Measurements from ENCODE around the gene EHMT1.
"Not testable (repeated sequence)": the region's sequence is repeated elsewhere in the genome, so short reads cannot be mapped to it uniquely, and the experiment has no call there.

EHMT1 gene

GRCh38 chr9:137733429-137733828, 114.6 kb downstream of the EHMT1 start:
- H3K9ac ChIP-seq (ENCODE audit: low read depth, low read length), result no peak overlapping the region
- H3K36me3 ChIP-seq (ENCODE audit: control insufficient read depth, insufficient read depth, low read length), result peaks cover 62% of the 10 kb centered on the region
- H3K9me3 ChIP-seq (ENCODE audit: control insufficient read depth, insufficient read depth, low read length), result no peaks in the 10 kb centered on the region

GRCh38 chr9:137734181-137734580, 115.4 kb downstream of the EHMT1 start:
- peaks cover 2% of the 10 kb centered on the region; the same call in 1 of the 2 replicates for H3K4me1 ChIP-seq (ENCODE audit: control insufficient read depth, insufficient read depth, low read length)
- H3K27me3 ChIP-seq (ENCODE audit: control insufficient read depth, insufficient read depth, low read length), result no peaks in the 10 kb centered on the region
- no peak overlapping the region for H3K27ac ChIP-seq (ENCODE audit: low read depth, low read length)
- no peak overlapping the region for H3K4me3 ChIP-seq (ENCODE audit: low read depth, low read length)
- no peaks in the 10 kb centered on the region for H3K9me3 ChIP-seq (ENCODE audit: control insufficient read depth, insufficient read depth, low read length)
- peaks cover 55% of the 10 kb centered on the region for H3K36me3 ChIP-seq (ENCODE audit: control insufficient read depth, insufficient read depth, low read length)
- H3K9ac ChIP-seq (ENCODE audit: low read depth, low read length), result no peak overlapping the region

More at GRCh38 chr9:137733429-137733828, 114.6 kb downstream of the EHMT1 start:
- H3K4me1 ChIP-seq (ENCODE audit: control insufficient read depth, insufficient read depth, low read length), result peaks cover 2% of the 10 kb centered on the region; the same call in 1 of the 2 replicates
- H3K27ac ChIP-seq (ENCODE audit: low read depth, low read length), result no peak overlapping the region
- H3K27me3 ChIP-seq (ENCODE audit: control insufficient read depth, insufficient read depth, low read length), result no peaks in the 10 kb centered on the region
- no peak overlapping the region for H3K4me3 ChIP-seq (ENCODE audit: low read depth, low read length)

GRCh38 chr9:137738182-137738696, 119.4 kb downstream of the EHMT1 start:
- H3K27ac ChIP-seq (ENCODE audit: low read depth, low read length); H3K9me3 ChIP-seq (ENCODE audit: control insufficient read depth, insufficient read depth, low read length); H3K9ac ChIP-seq (ENCODE audit: low read depth, low read length); H3K27me3 ChIP-seq (ENCODE audit: control insufficient read depth, insufficient read depth, low read length); H3K4me3 ChIP-seq (ENCODE audit: low read depth, low read length); H3K4me1 ChIP-seq (ENCODE audit: control insufficient read depth, insufficient read depth, low read length): not testable (repeated sequence)
- H3K36me3 ChIP-seq (ENCODE audit: control insufficient read depth, insufficient read depth, low read length), result peaks cover 37% of the 10 kb centered on the region

- peaks cover 37% of the 10 kb centered on the region for H3K36me3 ChIP-seq (ENCODE audit: control insufficient read depth, insufficient read depth, low read length)
- H3K4me3 ChIP-seq (ENCODE audit: low read depth, low read length), result no peak overlapping the region
- H3K9ac ChIP-seq (ENCODE audit: low read depth, low read length), result no peak overlapping the region
- H3K9me3 ChIP-seq (ENCODE audit: control insufficient read depth, insufficient read depth, low read length), result no peaks in the 10 kb centered on the region
- H3K27ac ChIP-seq (ENCODE audit: low read depth, low read length), result no peak overlapping the region
- H3K4me1 ChIP-seq (ENCODE audit: control insufficient read depth, insufficient read depth, low read length), result 0 out of 2 replicates have a peak, but pooled peaks cover 2% of the 10 kb centered on the region
- H3K27me3 ChIP-seq (ENCODE audit: control insufficient read depth, insufficient read depth, low read length), result no peaks in the 10 kb centered on the region
These were observed 119.9 kb downstream of the EHMT1 start for GRCh38 chr9:137738703-137739102.

- Histone ChIP-seq H3K4me3 (ENCODE audit: low read depth, low read length) (no peak overlapping the region), H3K36me3 (ENCODE audit: control insufficient read depth, insufficient read depth, low read length) (peaks cover 45% of the 10 kb centered on the region), H3K9me3 (ENCODE audit: control insufficient read depth, insufficient read depth, low read length) (no peaks in the 10 kb centered on the region), H3K27ac (ENCODE audit: low read depth, low read length) (no peak overlapping the region), H3K4me1 (ENCODE audit: control insufficient read depth, insufficient read depth, low read length) (no peaks in the 10 kb centered on the region), H3K27me3 (ENCODE audit: control insufficient read depth, insufficient read depth, low read length) (no peaks in the 10 kb centered on the region), H3K9ac (ENCODE audit: low read depth, low read length) (no peak overlapping the region)
These were observed 120.8 kb downstream of the EHMT1 start for GRCh38 chr9:137739371-137740309.

- Histone ChIP-seq H3K36me3 (ENCODE audit: control insufficient read depth, insufficient read depth, low read length) (peaks cover 52% of the 10 kb centered on the region), H3K27me3 (ENCODE audit: control insufficient read depth, insufficient read depth, low read length) (no peaks in the 10 kb centered on the region), H3K9me3 (ENCODE audit: control insufficient read depth, insufficient read depth, low read length) (no peaks in the 10 kb centered on the region), H3K4me1 (ENCODE audit: control insufficient read depth, insufficient read depth, low read length) (no peaks in the 10 kb centered on the region; the same call in 1 of the 2 replicates), H3K27ac (ENCODE audit: low read depth, low read length) (no peak overlapping the region), H3K4me3 (ENCODE audit: low read depth, low read length) (no peak overlapping the region), H3K9ac (ENCODE audit: low read depth, low read length) (no peak overlapping the region)
These were observed 121.5 kb downstream of the EHMT1 start for GRCh38 chr9:137740312-137740711.

- no peak overlapping the region for H3K4me3 ChIP-seq (ENCODE audit: low read depth, low read length)
- H3K4me1 ChIP-seq (ENCODE audit: control insufficient read depth, insufficient read depth, low read length), result peaks cover 3% of the 10 kb centered on the region; the same call in 1 of the 2 replicates
- peaks cover 53% of the 10 kb centered on the region for H3K36me3 ChIP-seq (ENCODE audit: control insufficient read depth, insufficient read depth, low read length)
- no peaks in the 10 kb centered on the region for H3K27me3 ChIP-seq (ENCODE audit: control insufficient read depth, insufficient read depth, low read length)
- H3K9me3 ChIP-seq (ENCODE audit: control insufficient read depth, insufficient read depth, low read length), result no peaks in the 10 kb centered on the region
- H3K9ac ChIP-seq (ENCODE audit: low read depth, low read length), result no peak overlapping the region
- no peak overlapping the region for H3K27ac ChIP-seq (ENCODE audit: low read depth, low read length)
These were observed 122.5 kb downstream of the EHMT1 start for GRCh38 chr9:137741330-137741729.

GRCh38 chr9:137742698-137743097, 123.9 kb downstream of the EHMT1 start:
- Histone ChIP-seq H3K36me3 (ENCODE audit: control insufficient read depth, insufficient read depth, low read length) (peaks cover 59% of the 10 kb centered on the region), H3K4me3 (ENCODE audit: low read depth, low read length) (no peak overlapping the region), H3K9me3 (ENCODE audit: control insufficient read depth, insufficient read depth, low read length) (no peaks in the 10 kb centered on the region), H3K27ac (ENCODE audit: low read depth, low read length) (no peak overlapping the region), H3K27me3 (ENCODE audit: control insufficient read depth, insufficient read depth, low read length) (no peaks in the 10 kb centered on the region), H3K9ac (ENCODE audit: low read depth, low read length) (no peak overlapping the region), H3K4me1 (ENCODE audit: control insufficient read depth, insufficient read depth, low read length) (peaks cover 3% of the 10 kb centered on the region; the same call in 1 of the 2 replicates)

- no peak overlapping the region for H3K9ac ChIP-seq (ENCODE audit: low read depth, low read length)
- H3K9me3 ChIP-seq (ENCODE audit: control insufficient read depth, insufficient read depth, low read length), result no peaks in the 10 kb centered on the region
- H3K4me3 ChIP-seq (ENCODE audit: low read depth, low read length), result no peak overlapping the region
- H3K4me1 ChIP-seq (ENCODE audit: control insufficient read depth, insufficient read depth, low read length), result peaks cover 3% of the 10 kb centered on the region; the same call in 1 of the 2 replicates
- H3K36me3 ChIP-seq (ENCODE audit: control insufficient read depth, insufficient read depth, low read length), result peaks cover 65% of the 10 kb centered on the region
- H3K27ac ChIP-seq (ENCODE audit: low read depth, low read length), result no peak overlapping the region
- H3K27me3 ChIP-seq (ENCODE audit: control insufficient read depth, insufficient read depth, low read length), result no peaks in the 10 kb centered on the region
These were observed 124.9 kb downstream of the EHMT1 start for GRCh38 chr9:137743695-137744094.

- no peak overlapping the region for H3K4me3 ChIP-seq (ENCODE audit: low read depth, low read length)
- peaks cover 3% of the 10 kb centered on the region; the same call in 1 of the 2 replicates for H3K4me1 ChIP-seq (ENCODE audit: control insufficient read depth, insufficient read depth, low read length)
- no peak overlapping the region for H3K9ac ChIP-seq (ENCODE audit: low read depth, low read length)
- peaks cover 70% of the 10 kb centered on the region for H3K36me3 ChIP-seq (ENCODE audit: control insufficient read depth, insufficient read depth, low read length)
- H3K27me3 ChIP-seq (ENCODE audit: control insufficient read depth, insufficient read depth, low read length), result no peaks in the 10 kb centered on the region
- no peak overlapping the region for H3K27ac ChIP-seq (ENCODE audit: low read depth, low read length)
- no peaks in the 10 kb centered on the region for H3K9me3 ChIP-seq (ENCODE audit: control insufficient read depth, insufficient read depth, low read length)
These were observed 125.9 kb downstream of the EHMT1 start for GRCh38 chr9:137744632-137745183.

GRCh38 chr9:137745541-137745991, 126.8 kb downstream of the EHMT1 start:
- H3K4me1 ChIP-seq (ENCODE audit: control insufficient read depth, insufficient read depth, low read length), result peaks cover 3% of the 10 kb centered on the region; the same call in 1 of the 2 replicates
- H3K36me3 ChIP-seq (ENCODE audit: control insufficient read depth, insufficient read depth, low read length), result peaks cover 70% of the 10 kb centered on the region
- H3K9me3 ChIP-seq (ENCODE audit: control insufficient read depth, insufficient read depth, low read length), result no peaks in the 10 kb centered on the region
- no peak overlapping the region for H3K4me3 ChIP-seq (ENCODE audit: low read depth, low read length)
- no peaks in the 10 kb centered on the region for H3K27me3 ChIP-seq (ENCODE audit: control insufficient read depth, insufficient read depth, low read length)
- no peak overlapping the region for H3K9ac ChIP-seq (ENCODE audit: low read depth, low read length)
- H3K27ac ChIP-seq (ENCODE audit: low read depth, low read length), result peak overlapping the region; percentile 23

All from HUES48 (cell line).